HG03469 (cell line): ENCODE results near the gene RALGPS1.

Experiments
- ATAC-seq: cut with Tn5 transposase; IDR thresholded peaks from one replicate; pipeline ENCODE4 v1.9.1; 2021; ENCODE audit warnings: mild to moderate bottlenecking, moderate library complexity, moderate number of reproducible peaks; ENCODE audit not compliant: unreplicated experiment

The RALGPS1 gene

DNA sequence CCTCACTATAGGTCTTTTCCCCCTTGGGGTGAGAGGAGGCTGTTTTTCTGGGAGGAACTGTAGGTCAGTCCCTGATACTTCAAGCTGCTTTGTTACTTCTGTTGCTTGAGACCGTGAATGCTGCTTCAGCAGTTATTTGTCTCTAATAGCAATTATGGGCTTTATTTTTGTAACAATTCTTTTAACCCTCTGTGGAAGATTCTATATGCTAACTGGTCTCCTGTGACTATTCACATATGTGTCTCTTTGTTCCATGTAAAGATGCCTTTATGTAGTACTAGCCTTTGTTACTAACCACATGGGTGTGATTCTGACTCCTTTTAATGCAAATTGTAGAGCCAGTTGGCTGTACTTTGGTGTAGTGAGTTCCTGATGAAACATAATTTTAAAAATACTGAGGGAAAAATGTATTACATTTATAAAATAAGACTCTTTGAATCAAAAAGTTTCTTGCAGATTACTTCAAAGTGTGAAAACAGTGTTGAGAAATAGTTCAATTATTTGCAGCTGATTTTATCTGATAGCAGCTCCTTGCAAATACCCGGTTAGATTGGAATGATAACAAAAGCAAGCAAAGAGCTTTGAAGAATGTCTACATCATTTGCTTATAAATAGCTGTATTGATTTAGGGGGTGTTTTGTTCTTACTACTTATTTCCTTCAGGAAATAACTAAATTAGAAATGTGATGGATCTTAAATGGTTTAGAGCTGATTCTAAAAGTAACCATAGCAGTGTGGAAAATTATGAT lies 161.2 kb downstream of the RALGPS1 start:
- ATAC-seq, result no peak

- ATAC-seq, result no peak
Observed at GRCh38 chr9:127076860-127077643, 162.5 kb downstream of the RALGPS1 start.

GRCh38 chr9:127077644-127077946 lies 163.0 kb downstream of the RALGPS1 start:
- no peak for ATAC-seq

DNA sequence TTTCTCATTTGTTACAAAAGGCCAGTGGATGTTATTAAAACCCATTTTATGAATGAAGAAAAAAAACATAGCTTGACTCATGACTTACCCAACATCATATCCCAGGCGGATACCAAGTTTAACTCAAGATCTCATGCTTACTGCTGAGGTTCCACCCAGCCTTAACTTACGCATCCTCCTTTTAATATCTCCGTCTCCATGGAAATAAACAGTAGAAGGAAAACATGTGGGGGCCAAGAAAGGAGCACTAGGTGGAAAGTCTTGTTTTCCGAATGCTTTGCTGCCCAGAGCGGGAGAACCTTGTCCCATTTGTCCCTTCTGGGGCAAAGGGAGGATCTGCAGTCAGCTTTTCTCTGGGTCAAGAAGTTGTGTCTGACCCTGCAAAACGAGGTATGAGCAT lies 163.8 kb downstream of the RALGPS1 start:
- ATAC-seq, result no peak

DNA sequence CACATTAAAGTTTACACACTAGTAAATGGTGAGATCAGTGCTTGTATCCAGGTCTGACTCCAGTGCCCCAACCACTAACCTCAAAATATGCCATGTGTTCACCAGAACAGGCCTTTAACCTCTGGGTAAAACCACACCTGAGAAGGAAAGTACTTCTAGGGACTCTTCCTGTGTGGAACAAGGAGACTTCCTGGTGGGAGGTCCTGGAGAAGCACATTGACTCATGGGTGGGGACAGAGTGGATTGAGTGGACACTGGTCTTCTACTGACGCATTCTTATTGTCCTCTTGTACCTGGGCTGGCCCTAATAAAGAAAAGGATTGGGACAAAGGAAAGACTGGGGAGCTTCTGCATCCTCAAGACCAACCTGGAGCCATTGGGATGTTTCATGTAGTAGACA lies 164.4 kb downstream of the RALGPS1 start:
- no peak for ATAC-seq

- ATAC-seq, result no peak
Observed at GRCh38 chr9:127079446-127080140, 165.0 kb downstream of the RALGPS1 start.

- ATAC-seq, result no peak
Observed at GRCh38 chr9:127081250-127082185, 166.9 kb downstream of the RALGPS1 start.

GRCh38 chr9:127083138-127083980 lies 168.8 kb downstream of the RALGPS1 start:
- no peak for ATAC-seq

DNA sequence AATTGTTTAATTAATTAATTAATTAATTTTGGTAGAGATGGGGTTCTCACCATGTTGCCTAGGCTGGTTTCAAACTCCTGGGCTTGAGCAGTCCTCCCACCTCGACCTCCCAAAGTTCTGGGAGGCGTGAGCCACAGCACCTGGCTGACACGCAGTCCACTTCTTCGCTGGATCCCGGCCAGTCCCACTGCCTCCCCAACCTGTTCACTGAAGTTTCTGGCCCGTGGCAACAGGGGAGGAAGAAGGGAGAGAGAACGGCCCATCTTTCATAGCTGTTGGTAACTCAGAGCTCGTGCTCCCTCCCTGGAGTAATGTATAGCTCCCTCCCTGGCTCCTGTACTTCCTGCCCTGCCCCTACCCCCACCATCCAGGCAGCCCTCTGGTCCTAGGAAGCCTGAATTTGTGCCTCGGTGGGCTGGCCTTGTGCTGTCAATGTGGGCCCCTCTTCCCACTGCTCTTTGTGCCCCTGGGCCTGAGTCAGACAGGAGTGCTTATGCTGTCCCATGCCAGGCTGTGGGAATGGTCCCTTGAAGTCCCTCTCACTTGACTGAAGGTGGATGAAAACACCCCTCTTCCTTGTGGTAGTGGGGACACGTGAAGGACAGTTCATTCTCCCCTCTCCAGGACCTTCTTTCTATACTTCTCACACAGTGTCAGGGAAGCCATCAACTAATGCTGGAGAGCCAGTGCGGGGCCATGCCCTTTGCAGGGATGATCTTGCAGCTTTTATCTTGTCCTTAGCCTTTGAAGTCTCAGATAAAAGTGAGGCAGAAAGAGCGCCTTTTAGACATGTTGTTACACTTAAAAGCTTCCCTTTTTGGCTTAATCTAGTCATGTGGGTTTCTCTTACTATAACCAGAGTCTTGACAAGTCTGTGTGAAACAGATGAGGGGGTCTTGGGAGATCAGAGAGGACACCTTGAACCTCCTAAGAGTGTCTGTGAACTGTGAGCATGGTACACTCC lies 169.8 kb downstream of the RALGPS1 start:
- ATAC-seq, result no peak

GRCh38 chr9:127085186-127085585 lies 170.6 kb downstream of the RALGPS1 start:
- ATAC-seq, result no peak

DNA sequence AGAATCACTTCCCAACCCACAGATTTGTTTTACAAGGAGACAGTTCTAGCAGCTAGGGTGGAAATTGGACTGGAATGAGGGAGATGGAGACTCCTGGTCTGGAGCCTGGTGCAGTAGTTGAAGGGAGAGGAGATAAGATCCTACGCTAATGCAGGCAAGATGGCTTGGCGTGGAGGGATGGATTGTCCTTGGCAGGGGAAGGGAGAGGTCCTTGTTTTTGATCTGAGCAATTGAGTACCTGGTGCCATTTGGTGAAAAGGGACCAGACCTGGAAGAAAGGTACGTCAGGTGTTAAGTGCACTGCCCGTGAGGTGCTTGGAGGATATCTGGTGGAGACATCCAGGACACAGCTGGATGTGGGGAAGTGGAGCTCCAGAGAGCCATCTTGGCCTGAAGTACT lies 172.2 kb downstream of the RALGPS1 start:
- ATAC-seq, result no peak

DNA sequence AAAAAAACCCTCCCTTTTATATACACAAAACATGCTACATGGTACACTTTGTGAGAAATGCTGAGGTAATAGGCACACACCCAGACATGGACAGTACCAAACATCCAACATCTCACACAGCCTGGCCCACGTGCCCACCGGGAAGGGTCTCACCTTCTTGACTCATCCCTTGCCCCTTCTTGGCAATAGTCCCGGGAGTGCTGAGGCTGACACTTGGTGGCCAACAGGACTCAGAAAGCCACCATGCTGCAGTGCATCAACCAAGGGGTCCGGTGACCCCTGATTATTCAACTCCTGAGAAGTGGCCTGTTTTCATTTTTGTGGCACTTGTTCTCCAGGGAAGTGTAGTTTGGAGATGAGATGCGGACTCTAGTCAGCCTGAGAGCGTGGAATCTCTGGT lies 172.8 kb downstream of the RALGPS1 start:
- ATAC-seq, result no peak

DNA sequence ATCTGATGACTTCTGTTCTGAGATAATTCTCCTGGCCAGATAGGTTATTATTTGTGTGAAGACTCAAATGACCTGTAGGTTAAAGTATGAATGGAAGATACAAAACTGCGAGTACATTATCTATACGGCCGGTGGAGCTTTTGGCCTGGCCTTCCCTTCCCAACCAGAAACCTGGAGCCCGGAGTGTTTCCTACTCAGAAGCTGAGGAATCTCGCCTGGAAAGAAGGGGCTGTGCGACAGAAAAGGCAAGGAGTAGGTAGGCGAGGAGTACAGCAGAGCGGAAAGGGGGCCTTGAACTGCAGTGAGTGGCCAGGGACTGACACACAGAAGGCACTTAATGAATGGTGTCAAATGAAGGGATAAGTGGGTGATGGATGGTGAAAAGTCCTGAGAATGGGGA lies 173.3 kb downstream of the RALGPS1 start:
- no peak for ATAC-seq

- no peak for ATAC-seq
Observed at GRCh38 chr9:127088724-127089615, 174.4 kb downstream of the RALGPS1 start.

DNA sequence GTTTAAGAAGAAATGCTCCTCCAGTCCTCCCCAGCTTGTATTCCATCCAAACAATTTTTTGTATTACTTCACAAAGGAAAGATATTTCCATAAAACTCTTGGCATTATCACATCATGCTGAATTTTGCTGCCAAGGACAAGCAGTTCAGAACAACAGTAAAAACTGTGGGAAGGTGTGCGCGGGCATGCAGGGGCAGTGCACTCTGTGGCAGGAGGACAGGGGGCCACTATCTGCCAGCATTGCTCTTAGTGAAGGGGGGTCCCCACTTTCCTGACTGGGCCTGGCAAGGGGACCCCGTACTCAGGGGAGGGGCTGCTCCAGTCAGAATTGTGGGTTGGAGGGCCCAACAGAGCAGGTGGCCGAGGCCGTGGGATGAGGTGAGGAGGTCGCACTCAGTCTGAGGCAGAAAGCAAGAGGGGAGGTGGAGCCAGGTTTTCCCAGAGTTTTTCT lies 175.1 kb downstream of the RALGPS1 start:
- ATAC-seq, result no peak

DNA sequence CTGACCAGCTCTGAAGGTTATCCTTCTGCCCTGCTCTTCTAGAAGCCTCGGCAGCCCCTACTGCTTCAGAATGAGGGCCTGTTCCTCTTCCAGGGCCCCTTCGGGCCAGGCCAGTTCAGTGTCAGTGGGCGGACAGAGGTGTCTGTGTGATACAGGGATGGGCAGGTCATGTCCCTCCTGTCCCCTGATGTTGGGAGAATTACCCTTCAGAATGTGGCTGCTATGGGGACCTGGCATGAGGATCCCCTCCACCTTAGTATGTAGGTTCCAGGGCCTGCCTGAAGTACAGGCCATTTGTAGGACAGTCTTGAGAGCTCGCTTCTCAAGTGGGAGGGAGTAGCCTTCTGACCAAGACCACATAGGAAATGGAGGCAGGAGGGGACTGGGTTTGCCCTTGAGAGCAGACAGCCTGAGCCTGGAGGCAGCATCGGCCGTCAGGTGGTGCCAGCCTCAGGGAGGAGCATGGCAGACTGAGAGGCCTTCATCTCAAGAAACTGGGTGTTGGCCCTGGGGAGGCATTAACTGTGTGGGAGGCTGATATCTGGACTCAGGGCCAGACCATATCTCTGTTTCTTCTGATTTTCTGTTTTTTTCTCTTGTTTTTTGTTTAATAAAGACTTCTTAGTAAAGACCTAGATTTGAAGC lies 175.9 kb downstream of the RALGPS1 start:
- ATAC-seq, result no peak

DNA sequence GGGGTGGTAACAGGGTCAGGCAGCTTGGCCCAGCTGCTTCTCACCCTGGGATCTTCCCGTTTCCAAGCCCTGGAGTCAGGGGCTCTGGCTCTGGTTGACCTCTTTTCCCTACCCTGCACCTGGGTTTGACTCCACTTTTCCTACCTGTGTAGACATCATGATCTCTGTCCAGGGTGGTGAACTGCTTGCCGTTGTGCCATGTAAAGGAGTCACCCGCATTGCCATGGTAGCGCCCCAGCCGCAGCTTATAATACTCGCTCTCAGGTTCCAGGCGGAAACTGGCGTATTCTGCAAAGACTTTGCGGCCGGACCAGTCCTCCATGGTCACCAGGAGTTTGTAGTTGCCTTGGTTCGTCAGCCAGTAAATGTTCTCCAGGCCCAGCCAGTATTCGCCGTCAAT lies 176.9 kb downstream of the RALGPS1 start:
- ATAC-seq, result no peak
